ENCODE results near the gene FANCD2.

GRCh38 chr3:10006762-10007090 is 19.5 kb upstream of the FANCD2 start:
- no peak for TF ChIP-seq SMC3 (IDR thresholded peaks at IDR 0.05; ENCODE audit: low read depth, low read length)
- TF ChIP-seq MAX (IDR thresholded peaks at IDR 0.05; ENCODE audit: low read depth) = no peak
- no peak for TF ChIP-seq YY1 (IDR thresholded peaks at IDR 0.05; ENCODE audit: low read depth)
- no peak for TF ChIP-seq CTCF (IDR thresholded peaks at IDR 0.05)
- no peak for TF ChIP-seq EZH2phosphoT487 (IDR thresholded peaks at IDR 0.05; ENCODE audit: borderline replicate concordance, low read depth)
- TF ChIP-seq TAF1 (IDR thresholded peaks at IDR 0.05; ENCODE audit: borderline replicate concordance, low read depth, low read length) = no peak
- no peak for TF ChIP-seq MXI1 (IDR thresholded peaks at IDR 0.05; ENCODE audit: low read depth, low read length)
- no peak for TF ChIP-seq EP300 (IDR thresholded peaks at IDR 0.05; ENCODE audit: borderline replicate concordance in 1 of 2, low read depth in 1 of 2, low read length in 1 of 2)
